GM18498 (cell line): ENCODE measurements around the gene IGF2BP3.

Experiments used
- ATAC-seq: cut with Tn5 transposase; IDR thresholded peaks from one replicate; pipeline ENCODE4 v1.9.1; 2021; ENCODE audit warnings: mild to moderate bottlenecking, moderate library complexity; ENCODE audit not compliant: unreplicated experiment

The IGF2BP3 gene

DNA sequence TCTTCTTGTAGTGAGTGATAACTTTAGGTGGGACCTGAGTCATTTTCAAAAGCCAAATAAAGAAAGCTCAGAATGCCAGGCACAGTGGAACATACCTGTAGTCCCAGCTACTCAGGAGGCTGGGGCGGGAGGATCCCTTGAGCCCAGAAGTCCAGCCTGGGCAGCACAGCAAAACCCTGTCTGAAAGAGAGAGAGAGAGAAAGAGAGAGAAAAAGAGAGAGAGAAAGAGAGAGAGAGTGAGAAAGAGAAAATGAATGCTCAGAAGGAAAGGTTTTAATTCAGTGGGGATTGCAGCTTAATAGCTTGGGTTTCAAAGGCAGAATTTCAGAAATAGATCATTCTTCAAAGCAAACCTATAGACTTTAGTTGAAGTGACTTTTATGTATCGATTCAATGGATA lies 198.0 kb downstream of the IGF2BP3 start:
- ATAC-seq, result no peak

DNA sequence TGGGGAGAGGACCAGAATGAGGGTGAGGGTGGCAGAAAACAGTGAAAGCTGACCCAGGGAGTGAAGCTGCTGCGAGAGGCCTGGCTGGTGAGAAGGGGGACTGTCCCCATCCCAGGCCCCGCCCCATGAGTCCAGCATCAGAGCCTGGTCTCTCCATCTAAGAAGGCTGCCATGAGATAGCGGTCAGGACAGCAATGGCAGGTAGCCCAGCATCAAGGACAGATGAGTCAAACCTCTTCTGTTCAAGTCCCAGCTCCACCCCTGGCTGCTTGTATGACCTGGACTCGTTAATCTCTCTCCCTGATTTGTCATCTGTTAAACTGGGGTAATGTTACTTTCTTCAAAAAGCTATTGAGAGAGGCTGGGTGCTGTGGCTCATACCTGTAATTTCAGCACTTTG lies 201.5 kb downstream of the IGF2BP3 start:
- ATAC-seq, result no peak

DNA sequence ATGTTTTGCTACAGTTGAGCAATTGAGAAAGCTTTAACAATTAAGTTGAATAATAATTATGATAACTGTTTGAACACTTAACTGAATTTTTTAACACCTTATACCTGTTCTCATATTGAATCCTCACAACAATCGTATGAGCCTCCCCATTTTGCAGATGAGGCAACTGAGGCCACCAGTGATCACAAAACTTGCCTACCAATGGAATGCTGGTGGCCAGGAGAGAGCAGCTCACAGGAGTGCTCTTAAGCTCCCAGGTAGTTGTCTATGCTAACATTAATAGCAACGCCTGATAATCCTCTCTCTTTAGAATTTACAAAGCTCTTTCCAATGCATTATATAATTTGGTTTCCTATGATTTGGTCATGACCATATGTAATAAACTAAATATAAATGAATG lies 202.1 kb downstream of the IGF2BP3 start:
- ATAC-seq, result no peak

DNA sequence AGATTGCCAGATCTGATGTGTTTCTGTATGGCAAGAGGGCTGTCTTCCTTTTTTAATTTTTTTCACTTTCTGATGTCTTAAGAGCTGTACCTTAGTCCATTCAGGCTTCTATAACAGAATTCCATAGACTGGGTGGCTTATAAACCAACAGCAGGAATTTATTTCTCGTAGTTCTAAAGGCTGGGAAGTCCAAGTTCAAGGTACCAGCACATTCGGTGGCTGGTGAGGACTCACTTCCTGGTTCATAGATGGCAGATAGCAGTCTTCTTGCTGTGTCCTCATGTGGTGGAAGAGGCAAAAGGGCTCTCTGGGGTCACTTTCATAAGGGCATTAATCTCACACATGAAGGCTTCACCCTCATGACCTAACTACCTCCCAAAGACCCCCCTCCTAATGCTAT lies 202.9 kb downstream of the IGF2BP3 start:
- ATAC-seq, result no peak

DNA sequence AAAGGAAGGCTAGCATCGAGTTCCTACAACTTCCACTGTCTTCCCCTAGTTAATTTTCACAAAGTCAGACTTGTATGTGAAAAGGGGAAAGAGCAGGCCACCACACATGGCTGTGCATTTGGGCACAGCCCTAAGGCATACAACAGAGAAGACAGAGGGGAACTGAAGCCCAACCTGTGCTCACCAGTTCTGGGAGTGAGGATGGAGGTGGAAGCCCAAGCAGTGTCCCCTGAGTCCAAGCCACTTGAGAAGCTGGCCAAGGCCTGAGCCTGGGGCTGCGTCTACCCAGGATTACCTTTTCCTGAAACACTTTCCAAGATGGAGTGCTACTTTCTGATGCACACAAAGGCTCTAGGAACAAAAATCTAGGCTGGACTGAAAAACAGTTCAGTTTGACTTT lies 203.4 kb downstream of the IGF2BP3 start:
- ATAC-seq, result no peak

DNA sequence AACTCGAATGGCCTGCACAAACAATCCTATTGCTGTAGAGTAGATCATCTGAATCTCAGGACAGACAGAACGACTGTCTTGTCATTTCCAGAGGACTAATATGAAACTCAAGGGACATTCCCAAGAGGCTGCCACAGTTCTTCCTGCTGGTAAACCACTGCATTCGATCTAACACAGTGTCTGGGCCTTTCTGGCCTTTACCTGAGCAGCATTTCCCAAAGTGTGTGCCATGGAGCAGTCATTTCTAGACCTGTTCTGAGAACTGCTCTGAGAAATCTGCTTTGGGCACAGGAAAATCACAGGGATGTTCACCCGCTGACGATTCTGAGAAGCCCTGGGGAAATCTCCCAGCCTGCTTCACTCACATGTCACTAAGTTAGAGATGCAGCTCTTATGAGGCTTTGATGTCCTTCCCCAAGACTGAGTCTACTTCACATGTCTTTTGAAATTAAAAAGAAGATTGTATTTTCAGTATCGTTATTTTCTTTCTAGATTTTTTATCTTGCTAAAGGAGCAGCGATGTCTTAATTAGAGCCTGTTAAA lies 205.3 kb downstream of the IGF2BP3 start:
- ATAC-seq, result no peak

DNA sequence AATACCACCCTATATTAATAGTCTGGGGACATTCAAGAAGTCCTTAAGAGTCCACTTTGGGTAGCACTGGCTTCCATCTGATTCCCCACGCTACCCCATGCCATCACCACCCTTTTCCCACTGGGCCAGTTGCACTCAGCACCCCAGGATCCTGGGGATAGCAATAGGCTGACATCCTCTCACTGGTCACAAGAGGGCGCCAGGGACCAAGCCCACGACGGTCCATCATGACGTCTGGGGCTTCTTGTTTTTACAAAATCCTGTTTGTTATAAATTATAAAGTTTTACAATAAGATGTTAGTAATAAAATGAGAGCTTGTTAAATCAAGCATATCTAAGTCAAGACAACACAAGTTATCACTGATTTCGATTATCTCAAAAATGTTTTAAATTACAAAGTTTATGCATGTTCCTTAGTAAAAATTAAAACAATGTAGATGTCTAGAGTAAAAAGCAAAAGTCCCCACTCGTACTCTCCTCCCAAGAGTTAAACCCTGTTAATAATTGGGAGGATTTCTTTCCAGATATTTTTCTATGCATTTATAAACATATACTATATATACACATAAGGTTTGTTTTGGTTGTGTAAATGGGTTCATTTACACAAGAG lies 208.3 kb downstream of the IGF2BP3 start:
- peak; percentile 84 for ATAC-seq

DNA sequence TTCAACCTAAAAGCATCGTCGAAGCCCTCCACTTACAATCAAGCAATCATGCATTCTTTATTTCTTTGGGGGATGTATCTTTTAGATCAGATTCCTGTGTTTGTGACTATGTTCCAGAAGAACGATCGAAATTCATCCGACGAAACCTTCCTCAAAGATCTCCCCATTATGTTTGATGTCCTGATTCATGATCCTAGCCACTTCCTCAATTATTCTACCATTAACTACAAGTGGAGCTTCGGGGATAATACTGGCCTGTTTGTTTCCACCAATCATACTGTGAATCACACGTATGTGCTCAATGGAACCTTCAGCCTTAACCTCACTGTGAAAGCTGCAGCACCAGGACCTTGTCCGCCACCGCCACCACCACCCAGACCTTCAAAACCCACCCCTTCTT lies 209.9 kb downstream of the IGF2BP3 start:
- ATAC-seq, result no peak
